Kidney glomerular epithelial cell (primary cell): ENCODE measurements around the gene ZNF479.
"Not testable (repeated sequence)": the region's sequence is repeated elsewhere in the genome, so short reads cannot be mapped to it uniquely, and the experiment has no call there.

Experiments used
- DNase-seq: peaks from one replicate; lab custom pipeline; 2025; lab: John Stamatoyannopoulos, UW

ZNF479 gene

DNA sequence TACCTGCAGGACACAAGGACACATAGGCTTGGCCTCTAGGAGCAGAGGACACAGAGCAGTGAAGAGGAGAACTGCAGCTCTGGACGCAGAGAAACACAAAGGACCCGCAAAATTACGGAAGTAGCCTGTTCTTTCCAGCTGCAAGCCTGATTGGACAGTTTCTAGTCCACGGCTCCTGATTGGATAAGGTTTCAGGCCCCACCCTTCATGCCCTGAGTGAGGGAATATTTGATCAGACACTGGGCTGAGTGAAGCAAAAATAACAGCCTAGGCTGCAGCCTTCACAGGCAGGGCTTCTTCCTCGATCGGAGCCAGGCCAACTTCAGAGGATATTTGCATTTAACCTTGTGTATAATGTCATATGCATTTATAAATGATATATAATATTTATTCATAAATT lies at the start of gene ZNF479:
Gene ZNF479, minus strand, starts transcription at position 101 of the 400 bp plus-strand sequence. CDS start 112 bp downstream, outside the sequence.
- not testable (repeated sequence) for DNase-seq

DNA sequence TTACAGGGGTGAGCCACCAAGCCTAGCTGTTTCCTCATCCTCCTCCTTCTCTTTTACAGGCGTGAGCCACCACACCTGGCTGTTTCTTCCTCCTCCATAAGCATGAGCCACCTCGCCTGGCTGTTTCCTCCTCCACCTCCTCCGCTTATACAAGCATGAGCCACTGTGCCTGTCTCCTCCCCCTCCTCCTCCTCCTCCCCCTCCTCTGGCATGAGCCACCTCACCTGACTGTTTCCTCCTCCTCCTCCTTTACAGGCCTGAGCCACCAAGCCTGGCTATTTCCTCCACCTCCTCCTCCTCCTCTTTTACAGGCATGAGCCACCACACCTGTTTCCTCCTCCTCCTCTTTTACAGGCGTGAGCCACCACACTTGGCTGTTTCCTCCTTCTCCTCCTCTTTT lies 49.8 kb upstream of the ZNF479 start:
- DNase-seq = no peak

DNA sequence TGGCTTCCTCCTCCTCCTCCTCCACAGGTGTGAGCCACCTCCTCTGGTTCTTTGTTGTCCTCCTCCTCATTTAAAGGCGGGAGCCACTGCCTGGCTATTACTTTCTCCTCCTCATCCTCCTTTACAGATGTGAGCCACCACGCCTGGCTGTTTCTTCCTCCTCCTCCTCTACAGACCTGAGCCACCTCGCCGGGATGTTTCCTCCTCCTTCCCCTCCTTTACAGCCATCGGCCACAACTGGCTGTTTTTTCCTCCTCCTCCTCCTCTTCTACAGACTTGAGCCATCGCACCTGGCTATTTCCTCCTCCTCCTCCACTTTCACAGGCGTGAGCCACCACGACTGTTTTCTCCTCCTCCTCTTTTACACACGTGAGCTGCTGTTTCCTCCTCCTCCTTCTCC lies 49.0 kb upstream of the ZNF479 start:
- DNase-seq = no peak

DNA sequence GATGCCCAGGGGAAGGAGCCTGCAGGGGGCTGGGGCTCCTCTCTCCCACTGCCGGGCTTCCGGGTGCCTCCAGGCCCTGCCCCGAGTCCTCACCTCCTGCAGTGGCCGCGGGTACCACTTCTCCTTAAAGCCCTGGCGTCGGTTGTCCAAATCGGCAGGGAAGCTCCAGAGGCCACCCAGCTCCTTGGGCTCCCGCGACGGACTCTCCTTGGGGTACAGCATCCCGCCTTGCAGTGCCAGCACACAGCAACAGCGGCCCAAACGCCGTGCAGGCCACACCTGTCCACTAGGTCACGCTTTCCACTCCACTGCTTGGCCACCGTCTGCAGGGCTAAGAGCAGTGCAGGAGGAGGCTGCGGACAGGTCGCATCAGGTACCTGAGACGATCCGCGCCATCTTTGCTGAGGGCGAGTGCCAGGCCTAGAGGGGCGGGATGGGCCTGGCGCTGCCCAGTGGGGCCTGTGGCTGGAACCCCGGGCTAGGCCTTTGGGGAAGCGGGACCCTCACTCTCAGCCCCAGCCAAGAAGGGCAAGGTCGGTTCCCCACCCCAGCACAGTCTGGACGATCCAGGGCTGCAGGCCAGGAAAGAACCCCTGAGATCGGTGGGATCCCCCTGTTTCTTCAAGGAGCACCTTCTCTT lies 47.7 kb upstream of the ZNF479 start:
- no peak for DNase-seq

DNA sequence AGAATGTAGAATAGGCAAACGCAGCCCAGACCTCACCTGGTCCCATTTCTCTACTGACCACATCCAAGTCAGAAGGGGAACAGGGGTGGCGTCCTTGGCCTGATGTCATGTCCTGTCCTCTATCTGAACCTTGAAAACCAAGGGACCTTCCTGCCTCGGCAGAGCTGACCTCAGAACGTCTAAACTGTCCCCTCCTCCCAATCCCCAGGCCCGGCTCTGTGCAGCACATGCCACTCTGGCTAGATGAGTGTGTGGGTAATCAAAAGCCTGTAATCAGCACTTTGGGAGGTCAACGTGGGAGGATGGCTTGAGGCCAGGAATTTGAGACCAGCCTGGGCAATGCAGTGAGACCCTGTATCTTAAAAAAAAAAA lies 46.5 kb upstream of the ZNF479 start:
- no peak for DNase-seq

DNA sequence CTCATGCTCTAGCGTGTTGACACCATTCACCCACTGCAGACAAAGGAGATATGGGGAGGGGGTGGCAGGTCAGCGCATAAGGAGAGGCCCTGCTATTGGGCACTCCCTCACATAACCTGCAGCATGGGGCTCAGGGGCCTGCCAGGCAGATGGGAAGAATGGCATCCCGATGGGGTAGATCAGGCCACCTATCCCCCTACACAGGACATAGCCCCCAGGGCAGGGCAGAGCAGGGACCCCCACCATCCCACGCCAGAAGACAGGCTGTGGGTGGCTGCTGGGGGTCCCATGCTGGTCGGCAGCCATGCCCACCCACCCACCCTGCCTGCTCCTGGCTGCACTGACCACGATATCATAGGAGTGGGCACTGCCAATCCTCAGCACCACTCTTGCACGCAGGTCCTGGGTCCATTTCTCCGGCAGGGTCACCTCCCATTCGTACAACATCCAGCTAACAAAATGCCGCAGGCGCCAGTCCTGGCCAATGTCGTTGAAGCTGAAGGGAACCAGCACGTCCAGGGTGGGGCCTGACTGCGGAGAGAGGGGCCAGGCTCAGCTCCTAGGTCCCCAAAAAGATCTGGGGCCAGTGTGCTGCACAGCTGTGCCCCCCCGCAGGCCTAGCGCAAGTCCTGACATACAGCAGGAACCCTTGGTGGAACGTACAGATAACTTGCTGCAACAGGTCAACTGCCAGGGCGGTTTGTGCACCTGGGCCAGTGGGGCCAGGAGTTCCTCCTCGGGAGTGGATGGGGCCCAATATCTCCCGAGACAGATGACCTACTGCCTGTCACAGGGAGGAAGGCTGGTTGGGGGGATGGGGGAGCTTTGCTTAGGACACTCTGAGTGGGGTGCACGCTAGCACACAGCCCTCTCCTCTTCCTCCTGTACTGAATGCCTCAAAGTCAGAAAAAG lies 45.9 kb upstream of the ZNF479 start:
- no peak for DNase-seq

DNA sequence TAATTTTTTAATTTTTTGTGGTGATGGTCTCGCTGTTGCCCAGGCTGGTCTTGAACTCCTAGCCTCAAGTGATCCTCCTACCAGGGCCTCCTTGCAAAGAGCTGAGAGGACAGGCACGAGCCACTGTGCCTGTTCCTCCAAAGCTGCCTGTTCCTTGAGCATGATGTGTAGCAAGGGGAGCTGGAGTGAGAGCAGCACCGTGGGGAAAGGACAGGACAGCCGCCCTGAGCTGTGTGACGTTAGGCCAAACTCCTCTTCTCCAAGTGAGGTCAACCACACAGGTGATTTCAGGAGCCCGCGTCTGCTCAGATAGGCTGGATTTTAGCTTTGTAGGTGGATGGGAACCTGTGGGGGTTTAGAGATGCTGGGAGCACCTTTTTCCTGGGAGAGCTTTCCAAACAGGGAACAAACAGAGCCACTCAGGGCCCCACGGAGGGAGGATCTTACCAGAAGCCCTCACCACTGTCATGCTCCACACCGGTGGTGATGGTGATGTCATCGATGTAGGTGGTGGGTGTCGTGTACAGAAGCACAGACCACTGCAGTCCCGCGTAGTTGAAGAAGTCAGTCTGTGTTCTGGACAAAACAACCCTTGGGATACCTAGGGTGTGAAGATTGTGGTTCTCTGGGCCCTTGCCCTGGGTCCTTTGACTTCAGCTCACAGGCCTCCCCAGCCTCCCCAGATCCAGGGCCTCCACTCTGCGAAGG lies 44.8 kb upstream of the ZNF479 start:
- no peak for DNase-seq

DNA sequence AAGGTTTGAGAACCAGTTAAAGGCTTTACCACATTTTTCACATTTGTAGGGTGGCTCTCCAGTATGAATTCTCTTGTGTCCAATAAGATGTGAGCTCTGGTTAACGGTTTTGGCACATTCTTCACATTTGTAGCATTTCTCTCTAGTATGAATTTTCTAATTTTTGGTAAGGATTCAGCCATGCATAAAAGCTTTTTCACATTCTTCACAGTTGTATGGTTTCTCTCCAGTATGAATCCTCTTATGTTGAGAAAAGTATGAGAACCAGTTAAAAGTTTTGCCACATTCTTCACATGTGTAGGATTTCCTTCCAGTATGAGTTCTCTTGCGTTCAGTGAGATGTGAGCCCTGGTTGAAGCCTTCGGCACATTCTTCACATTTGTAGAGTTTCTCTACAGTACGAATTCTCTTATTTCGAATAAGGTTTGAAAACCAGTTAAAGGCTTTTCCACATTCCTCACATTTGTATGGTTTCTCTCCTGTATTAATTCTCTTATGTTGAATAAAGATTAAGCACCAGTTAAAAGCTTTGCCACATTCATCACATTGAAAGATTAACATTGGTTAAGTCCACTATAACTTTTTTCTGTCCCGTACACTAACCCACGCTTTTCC lies 33.2 kb upstream of the ZNF479 start:
- DNase-seq = no peak

DNA sequence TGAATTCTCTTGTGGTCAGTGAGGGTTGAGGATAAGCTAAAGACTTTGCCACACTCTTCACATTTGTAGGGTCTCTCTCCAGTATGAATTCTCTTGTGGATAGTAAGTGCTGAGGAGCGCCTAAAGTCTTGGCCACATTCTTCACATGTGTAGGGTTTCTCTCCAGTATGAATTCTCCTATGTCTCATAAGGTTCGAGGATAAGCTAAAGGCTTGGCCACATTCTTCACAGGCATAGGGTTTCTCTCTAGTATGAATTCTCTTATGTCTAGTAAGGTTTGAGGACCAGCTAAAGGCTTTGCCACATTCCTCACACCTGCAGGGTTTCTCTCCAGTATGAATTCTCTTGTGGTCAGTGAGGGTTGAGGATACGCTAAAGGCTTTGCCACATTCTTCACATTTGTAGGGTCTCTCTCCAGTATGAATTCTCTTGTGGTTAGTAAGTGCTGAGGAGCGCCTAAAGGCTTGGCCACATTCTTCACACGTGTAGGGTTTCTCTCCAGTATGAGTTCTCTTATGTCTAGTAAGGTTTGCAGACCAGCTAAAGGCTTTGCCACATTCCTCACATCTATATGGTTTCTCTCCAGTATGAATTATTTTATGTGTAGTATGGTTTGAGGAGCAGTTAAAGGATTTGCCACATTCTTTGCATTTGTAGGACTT lies 12.0 kb downstream of the ZNF479 start:
- not testable (repeated sequence) for DNase-seq
